ENCODE results near the gene NGLY1. TPM values are rescaled to one million over a fixed set of nuclear protein-coding genes. Genes with fewer than 3 reads are reported as not detected.

The NGLY1 gene
- total RNA-seq, 4 donors from 2014 or later, result 61.5 to 73.3 (median 68.6) TPM

- Histone ChIP-seq H3K36me3 (no peaks in the 10 kb centered on the region), H3K27me3 (no peaks in the 10 kb centered on the region), H3K27ac (no peak overlapping the region), H3K4me1 (no peaks in the 10 kb centered on the region), H3K9me3 (no peaks in the 10 kb centered on the region), H3K4me3 (no peak overlapping the region)
- in situ Hi-C loops (cut with MboI; ENCODE audit: low sequenced_read_pairs in 4 of 4) (no loop called here), intact Hi-C loops (cut with DNase I; ENCODE audit: low total_unique reads) (no loop called here)
- DNase-seq (no peak), ATAC-seq (no peak)
- TF ChIP-seq POLR2A (IDR thresholded peaks at IDR 0.05) (no peak), CTCF (IDR thresholded peaks at IDR 0.05 in 4 of 5, conservative IDR thresholded peaks at IDR 0.05 in 1 of 5) (no peak)
Measured at GRCh38 chr3:25677121-25677520, 106.1 kb downstream of the NGLY1 start.

GRCh38 chr3:25674670-25675069 is 108.6 kb downstream of the NGLY1 start:
- H3K36me3 ChIP-seq, result no peaks in the 10 kb centered on the region
- H3K27me3 ChIP-seq, result no peaks in the 10 kb centered on the region
- H3K4me1 ChIP-seq, result no peaks in the 10 kb centered on the region
- TF ChIP-seq POLR2A (IDR thresholded peaks at IDR 0.05), result no peak
- no peak for TF ChIP-seq CTCF (IDR thresholded peaks at IDR 0.05 in 4 of 5, conservative IDR thresholded peaks at IDR 0.05 in 1 of 5)
- no peak overlapping the region for H3K27ac ChIP-seq
- in situ Hi-C loops (cut with MboI; ENCODE audit: low sequenced_read_pairs in 4 of 4) (loop anchor here in 3 of 4 donors (25.0 kb wide), 3 partner anchors 88 to 438 kb away; no protein-coding TSS in a partner anchor), intact Hi-C loops (cut with DNase I; ENCODE audit: low total_unique reads) (no loop called here)
- no peak overlapping the region for H3K4me3 ChIP-seq
- no peak for DNase-seq
- ATAC-seq, result no peak
- H3K9me3 ChIP-seq, result no peaks in the 10 kb centered on the region

- no peak overlapping the region for H3K27ac ChIP-seq
- in situ Hi-C loops (cut with MboI; ENCODE audit: low sequenced_read_pairs in 4 of 4), result loop anchor here in 3 of 4 donors (25.0 kb wide), 3 partner anchors 88 to 438 kb away; no protein-coding TSS in a partner anchor
- no peak overlapping the region for H3K4me3 ChIP-seq
- ATAC-seq (no peak), DNase-seq (no peak)
- TF ChIP-seq CTCF (IDR thresholded peaks at IDR 0.05 in 4 of 5, conservative IDR thresholded peaks at IDR 0.05 in 1 of 5) (no peak), POLR2A (IDR thresholded peaks at IDR 0.05) (no peak)
- H3K27me3 ChIP-seq, result no peaks in the 10 kb centered on the region
- H3K4me1 ChIP-seq, result no peaks in the 10 kb centered on the region
- H3K9me3 ChIP-seq, result no peaks in the 10 kb centered on the region
- intact Hi-C loops (cut with DNase I; ENCODE audit: low total_unique reads), result no loop called here
- H3K36me3 ChIP-seq, result no peaks in the 10 kb centered on the region
Measured at GRCh38 chr3:25673738-25674298, 109.4 kb downstream of the NGLY1 start.

Other genes starting within 250 kb of the NGLY1 start
- 10 to 100 TPM; 56.1 to 81.5 (median 64.7) TPM for gene TOP2B, start 118.5 kb downstream of the NGLY1 start, total RNA-seq
- 10 to 100 TPM in 3 of 4 donors, 1 to 10 TPM in 1; 5.9 to 26.3 (median 13.3) TPM for gene OXSM, start 6.6 kb upstream of the NGLY1 start, total RNA-seq

All from gastrocnemius medialis (tissue), 4 donors.